Esophagus muscularis mucosa (tissue), 3 donors: ENCODE measurements around the gene LRRC39.

Experiments used
- CTCF ChIP-seq, 3 experiments: fragments of 200-600 bp in 2 of 3; fragments of 450-650 bp in 1 of 3; sonication (generic) in 2 of 3; IDR thresholded peaks; one replicate each; pipeline ENCODE4 v1.5.1; 2017 to 2019; ENCODE audit warnings: antibody characterized with exemption in 3 of 3, mild to moderate bottlenecking in 2 of 3, moderate library complexity in 1 of 3
- POLR2A ChIP-seq: fragments of 450-650 bp; IDR thresholded peaks from one replicate; pipeline ENCODE4 v1.6.1; 2017; ENCODE audit warnings: antibody characterized with exemption, moderate library complexity, mild to moderate bottlenecking, low read depth

- TF ChIP-seq CTCF (IDR thresholded peaks at IDR 0.05) (no peak), POLR2A (no peak)
Observed at GRCh38 chr1:100206301-100206700, 28.2 kb upstream of the LRRC39 start.
